Activated gamma-delta T cell (primary cell): ENCODE results near the gene TSPAN7.

Experiments used
- DNase-seq: peaks from one replicate; lab custom pipeline; 2025; lab: John Stamatoyannopoulos, UW

Gene TSPAN7

DNA sequence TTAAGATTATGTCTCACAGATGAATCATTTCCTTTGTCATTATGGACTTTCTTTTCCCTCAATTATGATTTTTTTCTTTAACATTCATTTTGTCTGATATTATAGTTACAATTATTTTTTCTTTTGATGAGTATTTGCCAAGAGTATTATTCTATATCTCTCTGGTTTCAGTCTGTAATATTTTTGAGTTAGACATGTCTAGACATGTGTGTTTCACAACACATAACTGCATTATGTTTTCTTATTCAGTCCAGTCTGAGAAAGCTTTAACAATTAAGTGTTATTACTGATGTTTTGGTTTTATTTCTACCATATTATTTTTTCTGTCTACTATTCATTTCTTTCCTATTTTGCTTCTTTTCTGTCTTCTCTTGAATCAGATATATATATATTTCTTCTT, 131.6 kb downstream of the TSPAN7 start:
- no peak for DNase-seq

DNA sequence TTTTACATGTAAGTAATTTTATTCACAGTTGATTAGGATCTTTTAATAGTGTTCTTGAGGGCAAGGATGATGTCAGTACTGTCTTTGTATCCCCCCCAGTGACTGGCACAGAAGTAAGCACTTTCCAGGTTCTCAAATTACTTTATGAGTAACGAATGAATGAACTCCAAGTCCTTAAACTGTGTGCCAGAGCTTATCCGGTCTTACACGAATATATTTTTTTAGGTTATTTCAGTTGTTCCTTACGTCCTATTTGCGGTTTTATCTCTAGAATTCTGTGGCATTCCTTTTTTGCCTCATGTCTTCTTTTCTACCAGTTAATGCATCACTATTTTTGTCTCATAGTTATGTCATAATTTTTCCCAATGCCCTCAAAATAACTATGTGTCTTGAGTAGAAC, 133.1 kb downstream of the TSPAN7 start:
- DNase-seq, result no peak

DNA sequence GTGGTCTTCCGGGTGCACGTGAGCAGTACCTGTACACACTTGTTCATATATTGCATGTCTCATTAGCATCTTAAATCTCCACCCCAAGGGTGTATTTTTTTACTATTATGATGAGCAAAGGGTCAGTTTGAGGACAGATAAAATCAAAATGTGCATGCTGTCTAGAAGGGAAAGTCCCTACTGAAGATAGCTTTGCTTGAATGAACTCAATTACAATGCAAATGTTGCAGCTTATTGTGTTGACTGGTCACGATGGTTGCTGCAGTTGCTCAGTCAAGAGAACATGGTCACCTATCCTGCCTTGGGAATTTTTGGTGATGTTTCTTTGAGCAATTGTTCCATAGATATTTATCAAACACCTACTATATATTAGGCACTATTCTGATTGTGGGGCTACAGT, 136.1 kb downstream of the TSPAN7 start:
- DNase-seq, result no peak

DNA sequence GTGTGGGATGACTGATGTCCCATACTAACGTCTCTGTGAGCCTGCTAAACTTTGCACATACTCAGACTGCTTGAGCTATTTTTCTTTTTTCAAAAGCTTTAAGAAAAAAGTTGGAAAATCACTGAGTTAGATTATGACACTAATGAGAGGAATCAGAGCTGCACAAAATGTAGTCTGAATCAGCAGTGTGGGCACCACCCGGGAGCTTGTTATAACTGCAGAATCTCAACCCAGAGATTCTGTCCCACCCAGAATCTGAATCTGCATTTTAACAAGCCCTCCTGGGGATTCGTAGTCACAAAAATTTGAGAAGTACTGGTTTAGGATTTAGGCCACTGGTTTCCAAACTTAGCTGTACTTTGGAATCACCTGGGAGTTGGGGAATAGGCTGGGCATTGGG, 137.8 kb downstream of the TSPAN7 start:
- no peak for DNase-seq

DNA sequence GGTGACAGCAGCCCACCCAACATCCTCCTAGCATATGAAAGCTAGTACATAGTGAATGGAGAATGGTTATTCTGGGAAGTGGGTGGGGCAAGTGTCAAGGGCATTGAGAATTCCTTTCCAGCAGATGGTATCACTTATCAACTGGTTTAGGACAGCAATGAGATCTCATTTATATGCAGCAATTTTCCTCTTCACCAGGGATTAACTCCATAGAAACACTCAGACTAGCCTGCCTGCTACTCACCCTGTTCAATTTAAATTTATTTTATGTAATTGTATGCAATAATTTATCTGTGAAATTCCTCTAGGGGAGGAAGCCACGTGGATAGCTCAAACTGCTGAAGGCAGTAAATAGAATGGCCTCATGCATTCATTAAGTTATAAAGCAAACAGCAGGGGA, 138.4 kb downstream of the TSPAN7 start:
- no peak for DNase-seq

DNA sequence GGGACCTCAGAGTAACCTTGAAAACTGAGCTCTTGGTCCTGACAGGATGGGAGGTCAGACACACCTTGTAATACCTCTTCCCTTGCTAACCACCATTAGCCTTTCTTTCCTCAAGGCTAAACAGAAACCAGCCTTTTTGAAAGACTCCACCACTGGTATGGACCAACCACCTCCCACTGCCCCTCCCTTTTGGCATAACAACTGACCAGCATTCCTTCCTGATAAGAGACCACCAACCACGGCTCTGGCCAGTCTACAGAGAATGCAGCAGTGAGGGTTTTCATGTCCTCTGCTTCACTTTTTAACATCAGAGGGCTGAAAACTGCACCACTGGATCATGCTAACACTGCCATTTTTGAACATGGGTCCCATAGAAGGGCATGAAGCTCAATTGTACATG, 139.7 kb downstream of the TSPAN7 start:
- no peak for DNase-seq

DNA sequence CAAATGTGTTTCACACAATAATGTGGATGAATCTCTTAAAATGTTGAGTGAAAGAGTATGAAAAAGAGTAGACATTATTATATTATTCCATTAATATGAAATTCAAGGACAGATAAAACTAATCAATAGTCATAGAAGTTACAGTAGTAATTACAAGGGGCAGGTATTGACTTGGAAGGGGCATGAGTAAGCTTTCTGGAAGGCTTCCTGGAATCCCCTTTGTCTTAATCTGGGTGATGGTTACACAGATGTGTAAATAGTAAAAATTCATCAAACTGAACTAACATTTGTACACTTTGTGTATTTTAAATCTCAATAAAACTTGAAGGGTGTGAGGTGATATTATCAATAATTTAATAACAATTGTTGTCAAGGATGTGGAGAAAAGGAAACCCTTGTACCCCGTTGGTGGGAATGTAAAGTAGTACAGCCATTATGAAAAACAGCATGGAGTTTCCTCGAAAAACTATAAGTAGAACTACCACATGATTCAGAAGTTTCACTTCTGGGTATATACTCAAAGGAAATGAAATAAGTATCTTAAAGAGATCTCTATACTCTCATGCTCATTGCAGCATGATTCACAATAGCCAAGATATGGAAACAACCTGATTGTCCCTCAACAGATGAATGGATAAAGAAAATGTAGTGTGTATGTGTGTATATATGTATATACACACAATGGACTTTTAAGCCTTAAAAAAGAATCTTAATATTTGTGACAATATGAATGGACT, 143.0 kb downstream of the TSPAN7 start:
- no peak for DNase-seq

DNA sequence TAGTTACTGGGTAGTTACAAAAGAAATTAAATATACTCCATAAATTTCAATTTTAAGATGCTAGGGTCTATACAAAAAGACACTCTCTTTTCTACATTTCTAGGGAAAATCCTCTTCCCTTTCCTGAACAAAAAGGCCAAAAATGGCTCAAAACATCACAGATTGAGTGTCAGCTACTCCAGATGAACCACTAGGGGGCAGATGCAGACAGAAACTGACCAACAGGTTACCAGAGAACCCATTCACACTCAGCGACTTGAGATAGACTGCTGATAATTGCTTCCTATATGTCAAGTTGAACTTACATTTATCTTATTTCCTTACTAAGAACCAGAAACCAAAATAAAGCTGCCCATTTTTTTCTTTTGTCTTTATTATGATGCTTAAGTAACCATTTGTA, 156.5 kb downstream of the TSPAN7 start:
- no peak for DNase-seq

DNA sequence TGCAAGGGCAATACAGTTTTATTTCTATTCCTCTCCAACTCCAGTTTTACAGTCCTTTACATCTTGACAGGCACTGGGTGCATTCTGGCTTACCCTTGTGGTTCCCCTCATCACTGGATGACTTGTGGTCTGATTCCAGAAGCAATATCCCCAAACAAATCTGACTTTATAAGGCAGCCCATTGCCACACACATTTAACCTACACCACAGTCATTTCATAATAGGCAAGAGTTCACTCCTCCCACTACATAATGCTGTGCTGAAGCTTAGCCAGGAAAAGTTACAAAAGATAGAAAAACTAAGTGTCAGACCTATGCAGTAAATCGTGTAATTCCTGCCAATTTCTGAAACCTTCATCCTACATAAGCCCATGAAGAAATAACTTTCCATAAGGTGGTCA, 157.0 kb downstream of the TSPAN7 start:
- DNase-seq, result no peak

DNA sequence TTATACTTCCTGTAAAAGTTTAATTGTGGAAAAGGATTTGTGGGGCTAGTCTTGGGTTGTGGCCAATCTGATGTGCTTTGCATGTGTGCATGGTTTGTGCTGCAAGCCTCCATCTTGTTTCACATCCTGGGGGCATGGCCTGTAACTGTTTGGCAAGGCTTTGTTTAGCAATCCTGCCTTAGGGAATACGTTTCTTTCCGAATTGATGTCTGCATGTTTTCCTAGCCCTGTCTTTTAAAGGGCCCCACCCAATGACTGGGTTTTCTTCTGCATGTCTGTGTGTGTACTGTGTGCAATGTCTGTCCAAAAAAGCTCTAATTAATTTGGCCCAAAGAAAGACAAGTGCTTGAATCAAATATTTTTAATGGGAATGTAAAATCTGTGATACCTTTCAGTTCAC, 165.3 kb downstream of the TSPAN7 start:
- DNase-seq, result no peak

DNA sequence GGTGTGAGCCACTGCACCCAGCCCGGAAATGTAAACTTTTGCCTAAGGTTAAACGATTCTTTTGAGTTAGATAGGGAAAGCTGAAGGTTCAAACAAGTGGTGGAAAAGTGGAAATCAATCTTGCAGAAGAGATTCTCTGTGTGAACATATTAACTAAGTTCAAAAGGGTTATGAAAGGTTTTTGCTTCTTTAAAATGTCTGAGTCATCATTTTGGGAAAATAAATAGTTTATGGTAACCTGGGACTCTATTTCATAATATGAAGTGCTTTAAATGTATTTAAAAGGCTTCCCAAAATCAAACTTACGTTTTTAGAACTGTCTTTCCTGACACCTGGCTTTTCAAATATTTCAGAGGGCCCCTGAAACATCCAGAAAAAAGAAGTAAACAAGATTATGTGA, 166.3 kb downstream of the TSPAN7 start:
- DNase-seq, result no peak

DNA sequence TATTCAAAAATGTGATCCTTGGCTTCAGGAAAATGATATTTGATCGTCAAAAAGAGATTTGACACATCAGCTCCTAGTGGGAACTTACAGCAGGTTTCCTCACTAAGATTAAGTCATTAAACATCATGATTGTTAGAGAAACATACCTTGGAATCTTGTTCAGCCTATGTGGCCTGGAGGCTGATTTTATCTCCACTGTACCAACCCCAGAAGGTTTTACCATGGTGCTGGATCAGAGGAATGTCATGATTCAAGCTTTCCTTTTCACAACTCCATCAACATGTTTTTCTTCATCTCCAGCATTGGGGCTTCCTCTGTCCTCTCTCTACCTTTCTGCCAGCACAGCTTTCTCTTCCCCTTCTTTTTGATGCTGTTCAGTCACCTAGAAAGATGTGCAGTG, 171.5 kb downstream of the TSPAN7 start:
- DNase-seq, result no peak
